ENCODE data around the gene OR10J4.

OR10J4 gene

DNA sequence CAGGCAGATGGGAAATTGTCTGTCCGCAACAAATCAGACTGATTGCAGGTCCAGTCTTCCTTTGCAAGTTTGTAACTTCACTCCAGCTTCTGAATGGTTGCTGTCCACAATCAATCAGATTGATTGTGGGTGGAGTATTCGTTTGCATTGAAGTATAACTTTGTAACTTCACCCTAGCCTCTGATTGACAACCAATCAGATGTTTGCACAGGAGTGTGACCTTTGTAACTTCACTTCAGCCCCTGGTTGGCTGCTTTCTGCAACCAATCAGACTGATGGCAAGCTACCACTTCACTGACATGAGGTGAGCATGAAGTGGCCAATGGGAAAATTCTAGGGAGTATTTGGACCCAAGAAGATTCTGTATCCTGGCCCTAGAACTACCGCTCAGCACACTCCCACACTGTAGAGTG lies 33.2 kb downstream of the OR10J4 start:
- Histone ChIP-seq H3K36me3 (ENCODE audit: control insufficient read depth, low read length) (no peaks in the 10 kb centered on the region), H4K20me1 (ENCODE audit: control insufficient read depth, insufficient read depth, low read depth, low read length) (no peaks in the 10 kb centered on the region), H3K9me2 (replicated peaks; ENCODE audit: control insufficient read depth, low read length) (no peaks in the 10 kb centered on the region), H3K4me1 (ENCODE audit: control insufficient read depth, low read length) (no peaks in the 10 kb centered on the region), H3K27ac (ENCODE audit: low read depth, low read length) (no peak overlapping the region), H3K4me2 (ENCODE audit: low read length) (no peak overlapping the region), H3F3A (ENCODE audit: control insufficient read depth, insufficient read depth) (no peaks in the 10 kb centered on the region), H3K4me3 (ENCODE audit: low read length) (no peak overlapping the region), H3K79me2 (ENCODE audit: control insufficient read depth, low read length) (no peaks in the 10 kb centered on the region), H3K9me3 (ENCODE audit: control insufficient read depth, insufficient read depth, low read length) (peaks cover 8% of the 10 kb centered on the region; the same call in 1 of the 2 replicates), H3K27me3 (ENCODE audit: control insufficient read depth, low read length) (no peaks in the 10 kb centered on the region)
- TF ChIP-seq, protein P1, sequence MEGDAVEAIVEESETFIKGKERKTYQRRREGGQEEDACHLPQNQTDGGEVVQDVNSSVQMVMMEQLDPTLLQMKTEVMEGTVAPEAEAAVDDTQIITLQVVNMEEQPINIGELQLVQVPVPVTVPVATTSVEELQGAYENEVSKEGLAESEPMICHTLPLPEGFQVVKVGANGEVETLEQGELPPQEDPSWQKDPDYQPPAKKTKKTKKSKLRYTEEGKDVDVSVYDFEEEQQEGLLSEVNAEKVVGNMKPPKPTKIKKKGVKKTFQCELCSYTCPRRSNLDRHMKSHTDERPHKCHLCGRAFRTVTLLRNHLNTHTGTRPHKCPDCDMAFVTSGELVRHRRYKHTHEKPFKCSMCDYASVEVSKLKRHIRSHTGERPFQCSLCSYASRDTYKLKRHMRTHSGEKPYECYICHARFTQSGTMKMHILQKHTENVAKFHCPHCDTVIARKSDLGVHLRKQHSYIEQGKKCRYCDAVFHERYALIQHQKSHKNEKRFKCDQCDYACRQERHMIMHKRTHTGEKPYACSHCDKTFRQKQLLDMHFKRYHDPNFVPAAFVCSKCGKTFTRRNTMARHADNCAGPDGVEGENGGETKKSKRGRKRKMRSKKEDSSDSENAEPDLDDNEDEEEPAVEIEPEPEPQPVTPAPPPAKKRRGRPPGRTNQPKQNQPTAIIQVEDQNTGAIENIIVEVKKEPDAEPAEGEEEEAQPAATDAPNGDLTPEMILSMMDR (IDR thresholded peaks at IDR 0.05; ENCODE audit: low read depth, low read length, poor library complexity, severe bottlenecking): no peak
- TF ChIP-seq EZH2phosphoT487 (IDR thresholded peaks at IDR 0.05; ENCODE audit: borderline replicate concordance, low read length): no peak

- H3K9me2 ChIP-seq (replicated peaks; ENCODE audit: control insufficient read depth, low read length): no peaks in the 10 kb centered on the region
Observed at GRCh38 chr1:159468321-159468720, 36.3 kb downstream of the OR10J4 start.

GRCh38 chr1:159469921-159470533 lies 38.0 kb downstream of the OR10J4 start:
- no peak overlapping the region for H3K27ac ChIP-seq (ENCODE audit: low read depth, low read length)
- no peaks in the 10 kb centered on the region for H3K9me2 ChIP-seq (replicated peaks; ENCODE audit: control insufficient read depth, low read length)
- no peaks in the 10 kb centered on the region for H3K79me2 ChIP-seq (ENCODE audit: control insufficient read depth, low read length)
- TF ChIP-seq, protein P1 (IDR thresholded peaks at IDR 0.05; ENCODE audit: low read depth, low read length, poor library complexity, severe bottlenecking): no peak
- H3K9me3 ChIP-seq (ENCODE audit: control insufficient read depth, insufficient read depth, low read length): no peaks in the 10 kb centered on the region
- H3K4me3 ChIP-seq (ENCODE audit: low read length): no peak overlapping the region
- H3K4me2 ChIP-seq (ENCODE audit: low read length): no peak overlapping the region
- no peaks in the 10 kb centered on the region for H3K36me3 ChIP-seq (ENCODE audit: control insufficient read depth, low read length)
- H3F3A ChIP-seq (ENCODE audit: control insufficient read depth, insufficient read depth): no peaks in the 10 kb centered on the region
- H3K4me1 ChIP-seq (ENCODE audit: control insufficient read depth, low read length): no peaks in the 10 kb centered on the region
- H4K20me1 ChIP-seq (ENCODE audit: control insufficient read depth, insufficient read depth, low read depth, low read length): no peaks in the 10 kb centered on the region
- H3K27me3 ChIP-seq (ENCODE audit: control insufficient read depth, low read length): no peaks in the 10 kb centered on the region

More at GRCh38 chr1:159468321-159468720, 36.3 kb downstream of the OR10J4 start:
- Histone ChIP-seq H3K27ac (ENCODE audit: low read depth, low read length) (no peak overlapping the region), H3K79me2 (ENCODE audit: control insufficient read depth, low read length) (no peaks in the 10 kb centered on the region), H3K36me3 (ENCODE audit: control insufficient read depth, low read length) (no peaks in the 10 kb centered on the region), H3K4me2 (ENCODE audit: low read length) (no peak overlapping the region), H3K4me3 (ENCODE audit: low read length) (no peak overlapping the region), H3K9me3 (ENCODE audit: control insufficient read depth, insufficient read depth, low read length) (no peaks in the 10 kb centered on the region), H4K20me1 (ENCODE audit: control insufficient read depth, insufficient read depth, low read depth, low read length) (no peaks in the 10 kb centered on the region), H3K27me3 (ENCODE audit: control insufficient read depth, low read length) (no peaks in the 10 kb centered on the region), H3K4me1 (ENCODE audit: control insufficient read depth, low read length) (no peaks in the 10 kb centered on the region), H3F3A (ENCODE audit: control insufficient read depth, insufficient read depth) (no peaks in the 10 kb centered on the region)
- TF ChIP-seq EZH2phosphoT487 (IDR thresholded peaks at IDR 0.05; ENCODE audit: borderline replicate concordance, low read length): no peak
- TF ChIP-seq, protein P1 (IDR thresholded peaks at IDR 0.05; ENCODE audit: low read depth, low read length, poor library complexity, severe bottlenecking): no peak

Measured in DOHH2 (cell line).